Lung (tissue), 12 donors: ENCODE results near the gene CDK2AP2. TPM values are rescaled to one million over a fixed set of nuclear protein-coding genes. Genes with fewer than 3 reads are reported as not detected.

ENCODE experiments used
- ATAC-seq: fragments of 200-7000 bp; cut with Tn5 transposase; one replicate; pipeline ENCODE4 v1.9.1; 2020; ENCODE audit warnings: moderate number of reproducible peaks; ENCODE audit not compliant: insufficient read depth, low FRiP score
- DNase-seq, 3 donors: peaks; one replicate each; pipeline ENCODE4 v3.0.0-alpha.2; 2013 to 2017
- H3K27ac ChIP-seq, 2 donors: one replicate each; pipeline ENCODE4 v1.5.1; 2013; ENCODE audit warnings: mild to moderate bottlenecking in 2 of 2, moderate library complexity in 2 of 2, control low read depth in 1 of 2, inconsistent platforms in 1 of 2, low read depth in 1 of 2, low read length in 1 of 2
- H3K27me3 ChIP-seq, 3 donors: one replicate each; pipeline ENCODE4 v1.5.1; 2013; ENCODE audit warnings: low read length in 2 of 3; ENCODE audit not compliant: control insufficient read depth in 3 of 3, insufficient read depth in 3 of 3
- H3K36me3 ChIP-seq, 4 donors: one replicate each; pipeline ENCODE4 v1.5.1; 2013; ENCODE audit warnings: low read length in 4 of 4, mild to moderate bottlenecking in 1 of 4, moderate library complexity in 1 of 4; ENCODE audit not compliant: control insufficient read depth in 4 of 4, insufficient read depth in 4 of 4
- H3K4me1 ChIP-seq, 5 donors: one replicate each; pipeline ENCODE4 v1.5.1; 2013; ENCODE audit warnings: low read length in 5 of 5, mild to moderate bottlenecking in 2 of 5, moderate library complexity in 1 of 5; ENCODE audit not compliant: control insufficient read depth in 5 of 5, insufficient read depth in 5 of 5
- H3K4me3 ChIP-seq: one replicate; pipeline ENCODE4 v1.5.1; 2013; ENCODE audit warnings: mild to moderate bottlenecking, control low read depth, moderate library complexity
- H3K9ac ChIP-seq, 2 donors: one replicate each; pipeline ENCODE4 v1.5.1; 2013; ENCODE audit warnings: low read length in 2 of 2, control low read depth in 1 of 2; ENCODE audit not compliant: insufficient read depth in 1 of 2
- H3K9me3 ChIP-seq, 4 donors: one replicate each; pipeline ENCODE4 v1.5.1; 2013; ENCODE audit warnings: low read length in 3 of 4, mild to moderate bottlenecking in 1 of 4, moderate library complexity in 1 of 4; ENCODE audit not compliant: control insufficient read depth in 4 of 4, insufficient read depth in 3 of 4
- CTCF ChIP-seq: IDR thresholded peaks from 2 replicates; pipeline ENCODE4 v1.5.1; 2012; ENCODE audit warnings: mild to moderate bottlenecking; ENCODE audit errors: control extremely low read depth, extremely low read depth
- WGBS, 2 donors: extraction: QIAGEN DNeasy Blood & Tissue Kit; methylation state at CpG; one replicate each; pipeline ENCODE4 v1.1.7; 2013; 5-methylcytosine and 5-hydroxymethylcytosine counted together
- polyA plus RNA-seq, 2 donors: library from polyadenylated mRNA; stranded (reverse); fragments of 200-250 nt; gene quantifications; one replicate each; pipeline ENCODE4 v1.2.1, GENCODE V29; 2013
- total RNA-seq, 2 donors: library from RNA; depleted of rRNA in 1 of 2; stranded (reverse); fragments of >200 nt in 1 of 2; gene quantifications; one replicate each; pipeline ENCODE4 v1.2.1, GENCODE V29; 2014 to 2021
- donor health status: control.
- donor health status: control.
- donor health status: Bipolar disorder and iron deficiency.
- donor health status: healthy.
- donor health status: DM: yes; HTN: yes; CAD: no.

Gene CDK2AP2
- total and polyA plus RNA-seq, 4 donors, result 21.7 to 149 (median 121) TPM

GRCh38 chr11:67525275-67525976 lies 17.5 kb upstream of the CDK2AP2 start:
- TF ChIP-seq CTCF, result no peak
- ATAC-seq (no peak), DNase-seq (no peak)
- Histone ChIP-seq H3K4me3 (no peak overlapping the region), H3K36me3 (no peaks in the 10 kb centered on the region), H3K9ac (no peak overlapping the region), H3K27me3 (peaks cover 0 to 4% (median 0%) of the 10 kb centered on the region in 3 donors), H3K9me3 (no peaks in the 10 kb centered on the region), H3K27ac (no peak overlapping the region), H3K4me1 (no peaks in the 10 kb centered on the region)
- 76 to 81% methylated on average over 5 of the region's 5 CpGs for WGBS, 2 donors

GRCh38 chr11:67524480-67524808 lies 16.5 kb upstream of the CDK2AP2 start:
- H3K9me3 ChIP-seq, result peaks cover 0 to 2% (median 0%) of the 10 kb centered on the region in 4 donors
- H3K4me1 ChIP-seq, result no peaks in the 10 kb centered on the region
- ATAC-seq (no peak), DNase-seq (no peak)
- H3K4me3 ChIP-seq, result no peak overlapping the region
- no peaks in the 10 kb centered on the region for H3K36me3 ChIP-seq
- H3K27ac ChIP-seq, result no peak overlapping the region
- H3K9ac ChIP-seq, result no peak overlapping the region
- WGBS, 2 donors, result 82 to 85% methylated on average over 9 of the region's 9 CpGs
- no peak for TF ChIP-seq CTCF
- H3K27me3 ChIP-seq, result peaks cover 0 to 4% (median 0%) of the 10 kb centered on the region in 3 donors

GRCh38 chr11:67523556-67524479 lies 15.9 kb upstream of the CDK2AP2 start:
- 83 to 87% methylated on average over 24 to 25 of the region's 25 CpGs for WGBS, 2 donors
- Histone ChIP-seq H3K9ac (no peak overlapping the region), H3K4me1 (no peaks in the 10 kb centered on the region), H3K27me3 (peaks cover 0 to 4% (median 0%) of the 10 kb centered on the region in 3 donors), H3K4me3 (no peak overlapping the region), H3K36me3 (no peaks in the 10 kb centered on the region), H3K9me3 (peaks cover 0 to 2% (median 0%) of the 10 kb centered on the region in 4 donors), H3K27ac (no peak overlapping the region)
- TF ChIP-seq CTCF, result no peak
- DNase-seq (no peak), ATAC-seq (no peak)
